ENCODE measurements around the gene PDIK1L. TPM values are rescaled to one million over a fixed set of nuclear protein-coding genes. Genes with fewer than 3 reads are reported as not detected.

Gene PDIK1L
- total and polyA plus RNA-seq, 2 donors (not counting 1 experiment from before 2014, with no cell fraction given) = 1.3 to 17.3 TPM

DNA sequence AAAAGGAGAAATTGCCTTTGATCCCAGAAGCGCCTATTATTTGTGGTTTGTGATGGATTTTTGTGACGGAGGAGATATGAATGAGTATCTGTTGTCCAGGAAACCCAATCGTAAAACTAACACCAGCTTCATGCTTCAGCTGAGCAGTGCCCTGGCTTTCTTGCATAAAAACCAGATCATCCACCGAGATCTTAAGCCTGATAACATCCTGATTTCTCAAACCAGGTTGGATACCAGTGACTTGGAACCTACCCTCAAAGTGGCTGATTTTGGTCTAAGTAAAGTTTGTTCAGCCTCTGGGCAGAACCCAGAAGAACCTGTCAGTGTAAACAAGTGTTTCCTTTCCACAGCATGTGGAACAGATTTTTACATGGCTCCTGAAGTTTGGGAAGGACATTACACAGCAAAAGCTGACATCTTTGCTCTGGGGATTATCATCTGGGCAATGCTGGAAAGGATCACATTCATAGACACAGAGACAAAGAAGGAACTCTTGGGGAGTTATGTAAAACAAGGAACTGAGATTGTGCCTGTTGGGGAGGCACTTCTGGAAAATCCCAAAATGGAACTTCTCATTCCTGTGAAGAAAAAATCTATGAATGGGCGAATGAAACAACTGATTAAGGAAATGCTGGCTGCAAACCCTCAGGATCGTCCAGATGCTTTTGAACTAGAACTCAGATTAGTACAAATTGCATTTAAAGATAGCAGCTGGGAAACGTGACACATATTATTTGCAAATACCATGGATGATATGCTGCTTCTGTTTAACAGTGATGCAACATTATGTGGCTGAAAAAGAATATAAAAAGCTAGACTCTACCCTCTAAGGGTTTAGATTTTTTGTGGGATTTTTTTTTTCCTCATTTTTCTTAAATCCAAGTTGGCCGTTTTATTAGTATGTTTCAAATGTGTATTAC, 10.5 kb downstream of the PDIK1L start:
- no peak overlapping the region for H3K27ac ChIP-seq (ENCODE audit: low read length in 2 of 2)
- peaks cover 0 to 27% of the 10 kb centered on the region in 2 experiments for H3K36me3 ChIP-seq (replicated peaks in 1 of 2; ENCODE audit: control extremely low read depth in 1 of 2, control insufficient read depth in 1 of 2, extremely low read depth in 1 of 2, insufficient read depth in 2 of 2, low read length in 1 of 2)
- no peak overlapping the region for H3K9ac ChIP-seq (ENCODE audit: low read length)
- H3K9me3 ChIP-seq (ENCODE audit: control extremely low read depth in 1 of 3, control insufficient read depth in 2 of 3, insufficient read depth in 1 of 3, low read length in 2 of 3) = no peaks in the 10 kb centered on the region
- H3K4me3 Mint-ChIP-seq = no peak overlapping the region
- H3K4me1 Mint-ChIP-seq = peaks cover 19% of the 10 kb centered on the region
- H3K27ac Mint-ChIP-seq = no peak overlapping the region
- H4K20me1 ChIP-seq (ENCODE audit: control insufficient read depth, insufficient read depth, low read length, poor library complexity, severe bottlenecking) = no peaks in the 10 kb centered on the region
- intact Hi-C loops (cut with micrococcal nuclease) = no loop called here
- H2AFZ ChIP-seq (ENCODE audit: insufficient read depth, low read depth, low read length, poor library complexity, severe bottlenecking) = no peak overlapping the region
- H3K4me2 ChIP-seq (replicated peaks; ENCODE audit: low read depth, low read length, poor library complexity, severe bottlenecking) = no peak overlapping the region
- H3K27me3 Mint-ChIP-seq = no peaks in the 10 kb centered on the region
- H3K4me3 ChIP-seq (ENCODE audit: control extremely low read depth in 1 of 5, extremely low read depth in 1 of 5, insufficient read depth in 1 of 5, low read depth in 2 of 5, low read length in 4 of 5) = no peak overlapping the region
- no peaks in the 10 kb centered on the region for H3K27me3 ChIP-seq (replicated peaks in 1 of 4; ENCODE audit: control extremely low read depth in 1 of 4, control insufficient read depth in 3 of 4, insufficient read depth in 4 of 4, low read length in 3 of 4)
- peaks cover 15% of the 10 kb centered on the region for H3K79me2 ChIP-seq (ENCODE audit: control insufficient read depth, insufficient read depth, low read length)
- DNase-seq (no peak), ATAC-seq (ENCODE audit: low read depth) (no peak)
- POLR2A ChIA-PET = interaction anchor here (0.6 kb wide), 1 partner anchor 8 kb away, joined by 4 read pairs; no protein-coding TSS in a partner anchor
- H3K4me1 ChIP-seq (ENCODE audit: control insufficient read depth in 2 of 2, insufficient read depth in 2 of 2, low read length in 2 of 2) = peaks cover 17 to 18% of the 10 kb centered on the region in 2 donors
- no peaks in the 10 kb centered on the region for H3K9me3 Mint-ChIP-seq (ENCODE audit: insufficient read depth)
- 100% methylated on average over 3 of the region's 8 CpGs for WGBS (ENCODE audit: insufficient coverage)
- TF ChIP-seq CTCF (IDR thresholded peaks at IDR 0.05) = no peak
- no peak for TF ChIP-seq EZH2 (IDR thresholded peaks at IDR 0.05; ENCODE audit: borderline replicate concordance, insufficient read depth, low read depth, low read length, poor library complexity, severe bottlenecking)
- CTCF ChIA-PET = interaction anchor here (1.1 to 3.8 kb wide), 2 partner anchors 9 to 22 kb away, joined by 6 to 21 read pairs; no protein-coding TSS in a partner anchor

Measured in B cell (primary cell).